Measurements from ENCODE around the gene SEZ6.

- TF ChIP-seq CTCF (IDR thresholded peaks at IDR 0.05 in 4 of 5, conservative IDR thresholded peaks at IDR 0.05 in 1 of 5) (no peak), POLR2A (IDR thresholded peaks at IDR 0.05) (no peak)
Measured at GRCh38 chr17:28968231-28968913, 37.5 kb downstream of the SEZ6 start.

All from gastrocnemius medialis (tissue), 4 donors.